ENCODE results near the gene ZNF83. TPM values are rescaled to one million over a fixed set of nuclear protein-coding genes. Genes with fewer than 3 reads are reported as not detected.

Gene ZNF83
- polyA plus RNA-seq, 1 of the 3 experiments (the other 2 are of a cell fraction): 30.1 TPM

GRCh38 chr19:52653161-52653560 is 15.0 kb upstream of the ZNF83 start:
- no peak for TF ChIP-seq EZH2phosphoT487 (IDR thresholded peaks at IDR 0.05; ENCODE audit: borderline replicate concordance, low read depth)
- no peak for TF ChIP-seq RCOR1 (IDR thresholded peaks at IDR 0.05; ENCODE audit: low read length)
- no peak for TF ChIP-seq CHD2 (IDR thresholded peaks at IDR 0.05; ENCODE audit: low read length, partially characterized antibody)
- TF ChIP-seq, protein P1, sequence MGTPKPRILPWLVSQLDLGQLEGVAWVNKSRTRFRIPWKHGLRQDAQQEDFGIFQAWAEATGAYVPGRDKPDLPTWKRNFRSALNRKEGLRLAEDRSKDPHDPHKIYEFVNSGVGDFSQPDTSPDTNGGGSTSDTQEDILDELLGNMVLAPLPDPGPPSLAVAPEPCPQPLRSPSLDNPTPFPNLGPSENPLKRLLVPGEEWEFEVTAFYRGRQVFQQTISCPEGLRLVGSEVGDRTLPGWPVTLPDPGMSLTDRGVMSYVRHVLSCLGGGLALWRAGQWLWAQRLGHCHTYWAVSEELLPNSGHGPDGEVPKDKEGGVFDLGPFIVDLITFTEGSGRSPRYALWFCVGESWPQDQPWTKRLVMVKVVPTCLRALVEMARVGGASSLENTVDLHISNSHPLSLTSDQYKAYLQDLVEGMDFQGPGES (IDR thresholded peaks at IDR 0.05; ENCODE audit: low read depth, low read length): no peak
- Histone ChIP-seq H3K4me3 (ENCODE audit: low read depth in 2 of 2, low read length in 1 of 2) (no peak overlapping the region), H3K27me3 (ENCODE audit: insufficient read depth) (no peaks in the 10 kb centered on the region), H4K20me1 (ENCODE audit: insufficient read depth) (no peaks in the 10 kb centered on the region), H3K36me3 (replicated peaks in 1 of 2; ENCODE audit: control insufficient read depth in 1 of 2, insufficient read depth in 2 of 2, low read length in 1 of 2) (peaks cover 7 to 59% of the 10 kb centered on the region in 2 experiments), H3K9me2 (no peaks in the 10 kb centered on the region), H3K4me1 (ENCODE audit: control insufficient read depth in 1 of 2, insufficient read depth in 2 of 2, low read depth in 1 of 2, low read length in 1 of 2) (peaks cover 0 to 5% of the 10 kb centered on the region in 2 experiments; a peak in 1 of 4 replicates), H3K4me2 (no peak overlapping the region), H3K79me2 (ENCODE audit: insufficient read depth) (no peaks in the 10 kb centered on the region), H3K27ac (ENCODE audit: low read depth in 2 of 2, low read length in 1 of 2) (no peak overlapping the region), H3F3A (replicated peaks; ENCODE audit: insufficient read depth) (peaks cover 6% of the 10 kb centered on the region), H2AFZ (ENCODE audit: low read depth) (no peak overlapping the region), H3K9ac (no peak overlapping the region), H3K9me3 (no peaks in the 10 kb centered on the region)
- POLR2A ChIA-PET: no interaction called here
- WGBS (ENCODE audit: low lambda C conversion rate): 80% methylated on average over 4 of the region's 4 CpGs
- DNase-seq: no peak
- CTCF ChIA-PET: interaction anchor here (1.2 kb wide), 1 partner anchor 13 kb away, joined by 3 read pairs; no protein-coding TSS in a partner anchor

DNA sequence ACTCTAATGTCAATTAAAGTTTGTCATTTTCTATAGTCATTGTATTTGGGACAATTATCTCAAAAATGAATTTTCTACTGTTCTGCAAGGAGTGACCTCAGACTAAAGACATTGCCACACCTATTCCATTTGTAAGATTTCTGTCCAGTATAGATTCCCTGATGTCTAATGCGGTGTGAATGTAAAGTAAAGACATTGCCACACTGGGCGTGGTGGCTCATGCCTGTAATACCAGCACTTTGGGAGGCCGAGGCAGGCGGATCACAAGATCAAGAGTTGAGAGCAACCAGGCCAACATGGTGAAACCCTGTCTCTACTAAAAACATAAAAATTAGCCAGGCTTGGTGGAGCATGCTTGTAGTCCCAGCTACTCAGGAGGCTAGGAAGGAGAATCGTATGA is 13.8 kb upstream of the ZNF83 start:
- peaks cover 9% of the 10 kb centered on the region for H3F3A ChIP-seq (replicated peaks; ENCODE audit: insufficient read depth)
- no peak overlapping the region for H3K4me3 ChIP-seq (ENCODE audit: low read depth in 2 of 2, low read length in 1 of 2)
- peaks cover 0 to 8% of the 10 kb centered on the region in 2 experiments; a peak in 1 of 4 replicates for H3K4me1 ChIP-seq (ENCODE audit: control insufficient read depth in 1 of 2, insufficient read depth in 2 of 2, low read depth in 1 of 2, low read length in 1 of 2)
- no peaks in the 10 kb centered on the region for H3K9me3 ChIP-seq
- no peaks in the 10 kb centered on the region for H3K9me2 ChIP-seq
- ChIA-PET POLR2A (no interaction called here), CTCF (no interaction called here)
- H4K20me1 ChIP-seq (ENCODE audit: insufficient read depth): no peaks in the 10 kb centered on the region
- no peak overlapping the region for H3K9ac ChIP-seq
- no peak overlapping the region for H3K27ac ChIP-seq (ENCODE audit: low read depth in 2 of 2, low read length in 1 of 2)
- 80% methylated on average over 5 of the region's 5 CpGs for WGBS (ENCODE audit: low lambda C conversion rate)
- DNase-seq: no peak
- no peak overlapping the region for H3K4me2 ChIP-seq
- H3K79me2 ChIP-seq (ENCODE audit: insufficient read depth): no peaks in the 10 kb centered on the region
- H2AFZ ChIP-seq (ENCODE audit: low read depth): no peak overlapping the region
- H3K27me3 ChIP-seq (ENCODE audit: insufficient read depth): no peaks in the 10 kb centered on the region
- H3K36me3 ChIP-seq (replicated peaks in 1 of 2; ENCODE audit: control insufficient read depth in 1 of 2, insufficient read depth in 2 of 2, low read length in 1 of 2): peaks cover 7 to 48% of the 10 kb centered on the region in 2 experiments
- TF ChIP-seq GABPA (IDR thresholded peaks at IDR 0.05; ENCODE audit: low read depth) (no peak), TAF1 (IDR thresholded peaks at IDR 0.05; ENCODE audit: borderline replicate concordance, low read depth, low read length) (no peak), EP300 (IDR thresholded peaks at IDR 0.05; ENCODE audit: borderline replicate concordance in 1 of 2, low read depth in 1 of 2, low read length in 1 of 2) (no peak), NFIC (IDR thresholded peaks at IDR 0.05; ENCODE audit: borderline replicate concordance) (no peak), PBX3 (IDR thresholded peaks at IDR 0.05) (no peak), ZBTB33 (IDR thresholded peaks at IDR 0.05; ENCODE audit: borderline replicate concordance, low read depth) (no peak), FOXM1 (IDR thresholded peaks at IDR 0.05; ENCODE audit: low read depth) (no peak), REST (IDR thresholded peaks at IDR 0.05; ENCODE audit: low read depth, low read length) (no peak), RCOR1 (IDR thresholded peaks at IDR 0.05; ENCODE audit: low read length) (no peak), SIN3A (IDR thresholded peaks at IDR 0.05; ENCODE audit: borderline replicate concordance, low read depth, low read length) (no peak), MEF2A (IDR thresholded peaks at IDR 0.05; ENCODE audit: borderline replicate concordance, low read depth) (no peak), TEAD4 (IDR thresholded peaks at IDR 0.05; ENCODE audit: borderline replicate concordance, insufficient read depth) (no peak), CHD2 (IDR thresholded peaks at IDR 0.05; ENCODE audit: low read length, partially characterized antibody) (no peak), USF2 (IDR thresholded peaks at IDR 0.05; ENCODE audit: borderline replicate concordance, low read depth, low read length) (no peak)
- TF ChIP-seq, protein P1 (IDR thresholded peaks at IDR 0.05; ENCODE audit: low read depth, low read length): no peak

All from SK-N-SH (cell line).